Measurements from ENCODE around the gene PALM.
A peak's percentile ranks its signal among the peaks of the same experiment; 100 is the strongest.

PALM gene

DNA sequence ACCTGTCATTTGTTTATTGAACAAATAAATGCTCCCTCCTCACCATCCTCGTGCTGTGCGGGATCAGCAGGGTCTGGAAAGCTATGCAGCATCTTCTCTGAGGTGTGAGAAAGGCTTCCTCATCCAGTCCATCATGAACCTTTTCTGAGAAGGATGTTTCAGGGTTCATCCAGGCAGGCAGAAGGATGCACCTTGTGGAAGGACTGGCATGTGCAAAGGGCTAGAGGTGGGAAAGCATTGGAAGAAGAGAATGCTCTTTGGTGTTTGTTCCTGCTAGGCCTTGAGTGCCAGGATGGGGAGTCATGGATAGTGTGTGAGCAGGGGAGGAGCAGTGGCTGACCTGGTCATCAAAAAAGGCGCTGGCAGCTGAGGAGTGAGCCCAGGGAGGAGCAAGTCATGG is 6.6 kb downstream of the PALM start:
- Mint-ChIP-seq H3K36me3 (ENCODE audit: low read depth) (peaks cover 16% of the 10 kb centered on the region), H3K27me3 (ENCODE audit: low read depth) (no peaks in the 10 kb centered on the region), H3K9me3 (no peaks in the 10 kb centered on the region), H3K4me1 (peaks cover 26% of the 10 kb centered on the region), H3K4me3 (no peak overlapping the region), H3K27ac (peak overlapping the region; percentile 14 to 80 (median 34))
- TF ChIP-seq, protein P1, sequence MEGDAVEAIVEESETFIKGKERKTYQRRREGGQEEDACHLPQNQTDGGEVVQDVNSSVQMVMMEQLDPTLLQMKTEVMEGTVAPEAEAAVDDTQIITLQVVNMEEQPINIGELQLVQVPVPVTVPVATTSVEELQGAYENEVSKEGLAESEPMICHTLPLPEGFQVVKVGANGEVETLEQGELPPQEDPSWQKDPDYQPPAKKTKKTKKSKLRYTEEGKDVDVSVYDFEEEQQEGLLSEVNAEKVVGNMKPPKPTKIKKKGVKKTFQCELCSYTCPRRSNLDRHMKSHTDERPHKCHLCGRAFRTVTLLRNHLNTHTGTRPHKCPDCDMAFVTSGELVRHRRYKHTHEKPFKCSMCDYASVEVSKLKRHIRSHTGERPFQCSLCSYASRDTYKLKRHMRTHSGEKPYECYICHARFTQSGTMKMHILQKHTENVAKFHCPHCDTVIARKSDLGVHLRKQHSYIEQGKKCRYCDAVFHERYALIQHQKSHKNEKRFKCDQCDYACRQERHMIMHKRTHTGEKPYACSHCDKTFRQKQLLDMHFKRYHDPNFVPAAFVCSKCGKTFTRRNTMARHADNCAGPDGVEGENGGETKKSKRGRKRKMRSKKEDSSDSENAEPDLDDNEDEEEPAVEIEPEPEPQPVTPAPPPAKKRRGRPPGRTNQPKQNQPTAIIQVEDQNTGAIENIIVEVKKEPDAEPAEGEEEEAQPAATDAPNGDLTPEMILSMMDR (IDR thresholded peaks at IDR 0.05; ENCODE audit: unreplicated experiment in 3 of 3), result no peak

DNA sequence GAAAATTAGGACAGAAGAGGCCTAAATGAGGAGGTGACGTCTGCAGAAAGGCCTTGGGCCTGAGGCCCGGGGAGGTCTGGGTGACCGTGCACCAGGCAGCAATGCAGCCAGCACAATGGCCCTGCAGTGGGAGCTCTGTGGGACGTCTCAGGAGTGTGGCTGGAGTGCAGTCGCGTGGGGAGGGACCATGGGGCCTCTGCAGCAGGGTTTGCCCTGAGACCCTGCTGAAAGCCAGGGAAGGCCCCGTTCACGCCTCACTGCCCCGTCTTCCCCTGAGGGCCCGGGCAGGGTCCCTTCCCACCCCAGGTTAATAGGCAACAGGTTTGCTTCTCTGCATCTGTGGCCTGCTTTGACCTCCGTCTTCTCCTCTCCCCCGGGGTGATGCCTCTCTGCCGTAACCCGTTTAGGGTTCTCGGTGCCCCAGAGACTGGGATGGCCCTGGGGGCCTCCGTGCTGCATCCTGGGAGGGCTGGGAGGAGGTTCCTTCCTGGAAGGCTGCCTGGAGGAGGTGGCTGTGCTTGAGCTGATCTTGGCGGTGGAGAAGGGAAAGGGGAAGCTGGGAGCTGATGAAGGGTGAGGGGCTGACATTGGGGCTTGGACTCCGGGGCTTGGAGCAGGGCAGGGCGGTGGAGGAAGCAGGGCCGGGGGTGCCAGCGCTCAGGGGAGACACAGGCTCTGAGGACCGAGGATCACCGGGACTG is 9.7 kb downstream of the PALM start:
- Mint-ChIP-seq H3K36me3 (ENCODE audit: low read depth) (peaks cover 13% of the 10 kb centered on the region), H3K27me3 (ENCODE audit: low read depth) (no peaks in the 10 kb centered on the region), H3K4me1 (peaks cover 15% of the 10 kb centered on the region), H3K4me3 (peak overlapping the region in 2 of 3 experiments; percentile 59 to 66), H3K9me3 (no peaks in the 10 kb centered on the region), H3K27ac (peak overlapping the region; percentile 69 to 96 (median 83))
- TF ChIP-seq, protein P1 (IDR thresholded peaks at IDR 0.05; ENCODE audit: unreplicated experiment in 3 of 3), result no peak

DNA sequence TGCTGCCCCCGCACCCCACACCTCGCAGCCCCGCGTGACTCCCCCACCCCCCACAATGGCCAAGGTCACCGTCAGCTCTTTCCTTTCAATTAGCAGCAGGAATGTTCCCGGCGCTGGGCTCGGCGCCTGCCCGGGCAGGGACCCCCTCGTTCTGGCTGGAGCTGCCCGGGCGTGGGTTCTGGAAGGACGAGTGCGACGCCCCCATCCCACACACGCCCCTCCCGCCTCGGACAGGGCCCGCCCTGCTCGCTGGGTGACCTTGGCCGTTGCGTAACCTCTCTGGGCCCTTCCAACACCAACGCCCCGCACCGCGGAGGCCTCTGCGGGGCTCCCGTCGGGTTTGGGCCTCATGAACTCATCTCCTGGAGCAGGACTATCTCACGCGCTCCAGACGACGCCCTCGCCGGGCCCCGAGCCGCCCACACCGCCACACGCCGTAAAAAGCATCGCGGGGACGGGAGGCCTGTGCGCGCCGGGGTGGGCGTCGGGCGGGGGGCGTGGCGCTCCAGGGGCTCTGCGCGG is 10.3 kb downstream of the PALM start:
- no peaks in the 10 kb centered on the region for H3K27me3 Mint-ChIP-seq (ENCODE audit: low read depth)
- peaks cover 15% of the 10 kb centered on the region for H3K4me1 Mint-ChIP-seq
- no peak overlapping the region for H3K4me3 Mint-ChIP-seq
- H3K9me3 Mint-ChIP-seq, result no peaks in the 10 kb centered on the region
- TF ChIP-seq, protein P1 (IDR thresholded peaks at IDR 0.05; ENCODE audit: unreplicated experiment in 3 of 3), result no peak
- peaks cover 13% of the 10 kb centered on the region for H3K36me3 Mint-ChIP-seq (ENCODE audit: low read depth)
- H3K27ac Mint-ChIP-seq, result peak overlapping the region in 2 of 3 experiments; percentile 83 to 96

DNA sequence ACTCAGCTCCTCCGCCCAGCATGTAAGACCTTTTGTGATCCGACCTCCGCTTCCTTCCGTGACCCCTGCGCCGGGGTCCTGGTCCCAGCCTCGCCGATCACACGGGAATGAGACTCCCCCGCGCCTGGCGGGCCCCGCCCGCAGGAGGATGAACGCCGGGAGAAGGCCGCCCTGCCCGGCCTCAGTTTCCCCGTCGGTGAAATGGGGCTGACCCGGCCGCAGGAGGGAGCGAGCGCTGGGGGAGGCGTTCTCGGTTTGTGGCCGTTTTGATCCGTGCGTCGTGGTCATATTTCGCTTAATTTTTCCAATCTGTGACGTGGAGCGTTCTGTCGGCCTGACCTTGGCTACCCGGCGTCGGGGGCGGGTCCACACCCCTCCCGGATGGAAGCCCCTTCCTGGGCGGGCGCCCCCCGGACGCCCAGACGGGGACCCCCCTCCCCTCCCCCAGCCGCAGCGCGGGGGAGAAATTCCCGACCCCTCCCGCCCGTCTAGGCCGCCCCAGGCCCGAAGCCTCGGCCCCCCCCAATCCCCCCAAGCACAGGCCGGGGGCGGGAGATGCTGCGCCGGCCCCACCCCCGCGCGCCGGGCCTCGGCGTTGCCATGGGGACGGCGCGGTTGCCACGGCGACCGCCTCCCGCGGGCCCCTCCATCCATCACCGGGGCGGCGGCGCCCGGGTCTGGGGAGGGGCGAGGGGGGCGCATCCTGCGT is 11.1 kb downstream of the PALM start:
- TF ChIP-seq, protein P1 (IDR thresholded peaks at IDR 0.05; ENCODE audit: unreplicated experiment in 3 of 3), result no peak
- no peak overlapping the region for H3K4me3 Mint-ChIP-seq
- H3K27ac Mint-ChIP-seq, result no peak overlapping the region
- H3K4me1 Mint-ChIP-seq, result peaks cover 15% of the 10 kb centered on the region
- no peaks in the 10 kb centered on the region for H3K9me3 Mint-ChIP-seq
- H3K36me3 Mint-ChIP-seq (ENCODE audit: low read depth), result peaks cover 13% of the 10 kb centered on the region
- no peaks in the 10 kb centered on the region for H3K27me3 Mint-ChIP-seq (ENCODE audit: low read depth)

DNA sequence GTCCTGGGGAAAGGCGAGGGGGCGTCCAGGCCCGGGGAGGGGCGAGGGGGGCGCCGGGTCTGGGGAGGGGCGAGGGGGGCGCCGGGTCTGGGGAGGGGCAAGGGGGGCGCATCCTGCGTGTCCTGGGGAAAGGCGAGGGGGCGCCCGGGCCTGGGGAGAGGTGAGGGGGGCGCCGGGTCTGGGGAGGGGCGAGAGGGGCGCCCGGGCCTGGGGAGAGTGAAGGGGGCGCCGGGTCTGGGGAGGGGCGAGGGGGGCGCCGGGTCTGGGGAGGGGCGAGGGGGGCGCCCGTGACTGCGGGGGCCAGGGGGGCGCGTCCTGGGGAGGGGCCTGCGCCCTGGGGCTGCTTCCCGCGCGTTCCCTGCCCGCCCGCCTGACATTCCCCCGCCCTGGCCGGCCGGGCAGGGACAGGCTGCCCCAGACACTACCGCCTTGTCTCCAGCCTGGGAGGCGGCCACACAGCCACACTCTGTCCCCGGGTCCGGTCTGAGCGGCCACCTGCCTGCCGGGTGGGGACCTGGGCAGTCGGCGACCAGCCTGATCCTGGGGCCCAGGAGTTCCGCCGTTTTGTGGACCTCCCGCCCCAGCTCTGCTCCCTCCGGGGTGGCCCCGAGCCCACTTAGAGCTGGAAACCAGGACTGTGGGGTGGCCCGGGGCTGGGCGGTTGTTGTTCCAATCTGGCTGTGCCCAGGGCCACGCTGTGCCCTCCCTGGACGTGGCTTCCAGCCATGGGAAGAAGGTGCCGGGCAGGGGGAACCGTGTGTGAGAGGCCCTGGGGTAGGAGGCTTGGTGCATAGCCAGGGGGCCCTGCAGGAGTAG is 11.8 kb downstream of the PALM start:
- Mint-ChIP-seq H3K27ac (peak overlapping the region in 2 of 3 experiments; percentile 74 to 82), H3K4me1 (peaks cover 15% of the 10 kb centered on the region), H3K36me3 (ENCODE audit: low read depth) (peaks cover 8% of the 10 kb centered on the region), H3K27me3 (ENCODE audit: low read depth) (no peaks in the 10 kb centered on the region), H3K9me3 (no peaks in the 10 kb centered on the region), H3K4me3 (peak overlapping the region; percentile 43 to 60 (median 45))
- TF ChIP-seq, protein P1 (IDR thresholded peaks at IDR 0.05; ENCODE audit: unreplicated experiment in 3 of 3), result no peak

Measured in nephron (organoid).